ENCODE data around the gene CUX1. TPM values are rescaled to one million over a fixed set of nuclear protein-coding genes. Genes with fewer than 3 reads are reported as not detected.

The CUX1 gene
- total and polyA plus RNA-seq, 4 donors, result 40.5 to 138 (median 69.1) TPM

- TF ChIP-seq CTCF (IDR thresholded peaks at IDR 0.05; ENCODE audit: control extremely low read depth, extremely low read depth), result no peak
- WGBS, 2 donors, result 79 to 86% methylated on average over 7 of the region's 7 CpGs
- Histone ChIP-seq H3K9me3 (ENCODE audit: control insufficient read depth in 4 of 4, insufficient read depth in 3 of 4, low read length in 3 of 4) (no peaks in the 10 kb centered on the region), H3K27me3 (ENCODE audit: control insufficient read depth in 3 of 3, insufficient read depth in 3 of 3, low read length in 2 of 3) (no peaks in the 10 kb centered on the region), H3K4me1 (ENCODE audit: control insufficient read depth in 5 of 5, insufficient read depth in 5 of 5, low read length in 5 of 5) (no peaks in the 10 kb centered on the region), H3K4me3 (no peak overlapping the region), H3K36me3 (ENCODE audit: control insufficient read depth in 4 of 4, insufficient read depth in 4 of 4, low read length in 4 of 4) (peaks cover 2 to 23% (median 7%) of the 10 kb centered on the region in 4 donors), H3K27ac (ENCODE audit: low read depth in 1 of 2, low read length in 1 of 2) (no peak overlapping the region), H3K9ac (ENCODE audit: insufficient read depth in 1 of 2, low read length in 2 of 2) (no peak overlapping the region)
- ATAC-seq (ENCODE audit: insufficient read depth, low FRiP score) (no peak), DNase-seq (no peak)
These were observed 397.8 kb downstream of the CUX1 start for GRCh38 chr7:102215256-102215655.

- Histone ChIP-seq H3K36me3 (ENCODE audit: control insufficient read depth in 4 of 4, insufficient read depth in 4 of 4, low read length in 4 of 4) (peaks cover 0 to 18% (median 5%) of the 10 kb centered on the region in 4 donors), H3K4me3 (no peak overlapping the region), H3K4me1 (ENCODE audit: control insufficient read depth in 5 of 5, insufficient read depth in 5 of 5, low read length in 5 of 5) (peaks cover 0 to under 1% (median 0%) of the 10 kb centered on the region in 5 donors), H3K27me3 (ENCODE audit: control insufficient read depth in 3 of 3, insufficient read depth in 3 of 3, low read length in 2 of 3) (no peaks in the 10 kb centered on the region), H3K27ac (ENCODE audit: low read depth in 1 of 2, low read length in 1 of 2) (no peak overlapping the region), H3K9ac (ENCODE audit: insufficient read depth in 1 of 2, low read length in 2 of 2) (no peak overlapping the region), H3K9me3 (ENCODE audit: control insufficient read depth in 4 of 4, insufficient read depth in 3 of 4, low read length in 3 of 4) (no peaks in the 10 kb centered on the region)
- ATAC-seq (ENCODE audit: insufficient read depth, low FRiP score) (no peak), DNase-seq (no peak)
- 93 to 95% methylated on average over 11 of the region's 11 CpGs for WGBS, 2 donors
- TF ChIP-seq CTCF (IDR thresholded peaks at IDR 0.05; ENCODE audit: control extremely low read depth, extremely low read depth), result no peak
These were observed 398.3 kb downstream of the CUX1 start for GRCh38 chr7:102215711-102216110.

GRCh38 chr7:102216573-102217314 is 399.3 kb downstream of the CUX1 start:
- no peak for TF ChIP-seq CTCF (IDR thresholded peaks at IDR 0.05; ENCODE audit: control extremely low read depth, extremely low read depth)
- 94 to 96% methylated on average over 8 of the region's 8 CpGs for WGBS, 2 donors
- Histone ChIP-seq H3K36me3 (ENCODE audit: control insufficient read depth in 4 of 4, insufficient read depth in 4 of 4, low read length in 4 of 4) (peaks cover 0 to 15% (median 5%) of the 10 kb centered on the region in 4 donors), H3K27ac (ENCODE audit: low read depth in 1 of 2, low read length in 1 of 2) (no peak overlapping the region), H3K9ac (ENCODE audit: insufficient read depth in 1 of 2, low read length in 2 of 2) (no peak overlapping the region), H3K9me3 (ENCODE audit: control insufficient read depth in 4 of 4, insufficient read depth in 3 of 4, low read length in 3 of 4) (no peaks in the 10 kb centered on the region), H3K4me3 (no peak overlapping the region), H3K27me3 (ENCODE audit: control insufficient read depth in 3 of 3, insufficient read depth in 3 of 3, low read length in 2 of 3) (no peaks in the 10 kb centered on the region), H3K4me1 (ENCODE audit: control insufficient read depth in 5 of 5, insufficient read depth in 5 of 5, low read length in 5 of 5) (peaks cover 0 to 8% (median 0%) of the 10 kb centered on the region in 5 donors)
- no peak for ATAC-seq (ENCODE audit: insufficient read depth, low FRiP score)
- no peak for DNase-seq
